Liver (tissue), 9 donors: Measurements from ENCODE around the gene ATP10B. TPM values are rescaled to one million over a fixed set of nuclear protein-coding genes. Genes with fewer than 3 reads are reported as not detected.

Experiments
- DNase-seq: peaks from one replicate; pipeline ENCODE4 v3.0.0-alpha.2; 2017; ENCODE audit warnings: low spot score
- H3K27ac ChIP-seq, 2 donors: one replicate each; pipeline ENCODE4 v1.7.0; 2013; ENCODE audit warnings: inconsistent platforms in 2 of 2, low read length in 2 of 2, control low read depth in 1 of 2, low read depth in 1 of 2, mild to moderate bottlenecking in 1 of 2
- H3K27me3 ChIP-seq, 4 donors: one replicate each; pipeline versions ENCODE4 v1.6.1 to v1.7.0; 2013; ENCODE audit warnings: low read length in 3 of 4, inconsistent platforms in 1 of 4, mild to moderate bottlenecking in 1 of 4, moderate library complexity in 1 of 4; ENCODE audit not compliant: control insufficient read depth in 4 of 4, insufficient read depth in 4 of 4
- H3K36me3 ChIP-seq, 4 donors: one replicate each; pipeline versions ENCODE4 v1.6.1 to v1.7.0; 2013; ENCODE audit warnings: low read length in 3 of 4, mild to moderate bottlenecking in 3 of 4, low read depth in 1 of 4, moderate library complexity in 1 of 4; ENCODE audit not compliant: control insufficient read depth in 4 of 4, insufficient read depth in 3 of 4
- H3K4me1 ChIP-seq, 4 donors: one replicate each; pipeline versions ENCODE4 v1.6.1 to v1.7.0; 2013; ENCODE audit warnings: low read length in 3 of 4, mild to moderate bottlenecking in 3 of 4, moderate library complexity in 1 of 4; ENCODE audit not compliant: control insufficient read depth in 4 of 4, insufficient read depth in 4 of 4
- H3K4me3 ChIP-seq, 3 donors: one replicate each; pipeline versions ENCODE4 v1.6.1 to v1.7.0; 2013; ENCODE audit warnings: low read length in 3 of 3, control low read depth in 1 of 3, low read depth in 1 of 3, mild to moderate bottlenecking in 1 of 3
- H3K9ac ChIP-seq, 2 donors: one replicate each; pipeline ENCODE4 v1.7.0; 2013; ENCODE audit warnings: low read length in 2 of 2, mild to moderate bottlenecking in 2 of 2, moderate library complexity in 2 of 2, control low read depth in 1 of 2, low read depth in 1 of 2
- H3K9me3 ChIP-seq, 4 donors: one replicate each; pipeline versions ENCODE4 v1.6.1 to v1.7.0; 2013; ENCODE audit warnings: low read length in 3 of 4; ENCODE audit not compliant: control insufficient read depth in 4 of 4
- EGR1 ChIP-seq, 2 donors: IDR thresholded peaks; 2 replicates each; pipeline ENCODE4 v1.6.1; 2016 to 2018; ENCODE audit warnings: antibody characterized with exemption in 2 of 2, low read depth in 2 of 2
- FOXA2 ChIP-seq: IDR thresholded peaks from 2 replicates; pipeline ENCODE4 v1.6.1; 2016; ENCODE audit warnings: antibody characterized with exemption
- GABPA ChIP-seq, 2 donors: IDR thresholded peaks in 1 of 2; conservative IDR thresholded peaks in 1 of 2; 2 replicates each; pipeline ENCODE4 v1.6.1; 2016; ENCODE audit warnings: antibody characterized with exemption in 2 of 2, mild to moderate bottlenecking in 1 of 2, moderate library complexity in 1 of 2
- HNF4A ChIP-seq, 2 donors: conservative IDR thresholded peaks; 2 replicates each; pipeline ENCODE4 v1.6.1; 2016; ENCODE audit warnings: antibody characterized with exemption in 2 of 2, mild to moderate bottlenecking in 2 of 2
- HNF4G ChIP-seq: IDR thresholded peaks from 2 replicates; pipeline ENCODE4 v1.6.1; 2016; ENCODE audit warnings: antibody characterized with exemption
- JUND ChIP-seq, 2 donors: IDR thresholded peaks; 2 replicates each; pipeline ENCODE4 v1.6.1; 2016; ENCODE audit warnings: antibody characterized with exemption in 2 of 2
- NR2F2 ChIP-seq: IDR thresholded peaks from 2 replicates; pipeline ENCODE4 v1.6.1; 2016; ENCODE audit warnings: antibody characterized with exemption
- REST ChIP-seq: IDR thresholded peaks from 2 replicates; pipeline ENCODE4 v1.6.1; 2016; ENCODE audit warnings: antibody characterized with exemption, mild to moderate bottlenecking
- SP1 ChIP-seq: IDR thresholded peaks from 2 replicates; pipeline ENCODE4 v1.6.1; 2018; ENCODE audit warnings: antibody characterized with exemption, mild to moderate bottlenecking
- TAF1 ChIP-seq: conservative IDR thresholded peaks from 2 replicates; pipeline ENCODE4 v1.6.1; 2016; ENCODE audit warnings: antibody characterized with exemption, mild to moderate bottlenecking
- YY1 ChIP-seq: IDR thresholded peaks from 2 replicates; pipeline ENCODE4 v1.6.1; 2016; ENCODE audit warnings: antibody characterized with exemption, mild to moderate bottlenecking
- WGBS: extraction: QIAGEN DNeasy Blood & Tissue Kit; methylation state at CpG from one replicate; pipeline ENCODE4 v1.1.7; 2013; 5-methylcytosine and 5-hydroxymethylcytosine counted together
- polyA plus RNA-seq, 2 donors: library from polyadenylated mRNA; stranded (reverse) in 1 of 2; unstranded in 1 of 2; fragments of 200-250 nt in 1 of 2; fragments of >200 nt in 1 of 2; fragmentation: Nextera tagmentation in 1 of 2; extraction: Ambion mirVana in 1 of 2; gene quantifications; one replicate each; pipeline versions ENCODE4 v1.2.1 to v1.2.3, GENCODE V29; 2013 to 2015
- total RNA-seq, 2 donors: library from RNA; depleted of rRNA; stranded (reverse); fragments of >200 nt; gene quantifications; one replicate each; pipeline ENCODE4 v1.2.3, GENCODE V29; 2014
- TF ChIP-seq, protein P1 (sequence below): IDR thresholded peaks from 2 replicates; pipeline ENCODE4 v1.6.1; 2016; ENCODE audit warnings: antibody characterized with exemption
- TF ChIP-seq, protein P2 (sequence below): IDR thresholded peaks from 2 replicates; pipeline ENCODE4 v1.6.1; 2016; ENCODE audit warnings: antibody characterized with exemption
- TF ChIP-seq, protein P3 (sequence below): IDR thresholded peaks from 2 replicates; pipeline ENCODE4 v1.6.1; 2016; ENCODE audit warnings: antibody characterized with exemption
- TF ChIP-seq, protein P4 (sequence below): fragments of 150-350 bp; IDR thresholded peaks from 2 replicates; pipeline ENCODE4 v1.5.1; 2017; ENCODE audit warnings: improper control_type of control experiment, low read depth, low read length; ENCODE audit not compliant: missing input control
- donor health status: healthy.
- donor health status: healthy.
- donor health status: healthy.
- donor health status: healthy.
- donor health status: healthy.

ATP10B gene
- total and polyA plus RNA-seq, 4 donors = 0.05 to 0.67 (median 0.05) TPM; not detected in 1

DNA sequence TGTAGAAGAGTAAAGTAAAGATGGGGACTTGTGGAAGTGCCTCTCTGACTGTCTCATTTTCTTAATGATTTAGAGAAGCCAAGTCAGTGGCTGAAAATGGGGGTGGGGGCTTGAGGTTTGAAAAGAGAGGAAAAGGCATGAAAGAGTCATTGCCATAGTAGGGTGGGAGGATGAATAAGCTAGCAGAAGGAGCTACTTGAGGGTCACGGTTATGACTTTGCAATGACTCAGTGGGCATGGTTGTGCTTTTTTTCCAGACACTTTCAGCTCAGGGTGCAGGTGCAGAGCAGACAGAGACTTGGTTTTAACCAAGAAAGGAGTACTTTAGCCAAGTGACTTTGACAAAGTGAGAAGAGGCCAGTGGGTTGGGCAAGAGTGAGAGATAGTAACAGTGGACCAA is 312.6 kb downstream of the ATP10B start:
- no peaks in the 10 kb centered on the region for H3K9me3 ChIP-seq
- no peak for DNase-seq
- H3K4me3 ChIP-seq = no peak overlapping the region
- no peak for TF ChIP-seq FOXA2
- TF ChIP-seq SP1 = no peak
- TF ChIP-seq REST = no peak
- no peak for TF ChIP-seq HNF4A (conservative IDR thresholded peaks at IDR 0.05)
- TF ChIP-seq, protein P1, sequence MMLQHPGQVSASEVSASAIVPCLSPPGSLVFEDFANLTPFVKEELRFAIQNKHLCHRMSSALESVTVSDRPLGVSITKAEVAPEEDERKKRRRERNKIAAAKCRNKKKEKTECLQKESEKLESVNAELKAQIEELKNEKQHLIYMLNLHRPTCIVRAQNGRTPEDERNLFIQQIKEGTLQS = no peak
- TF ChIP-seq, protein P2, sequence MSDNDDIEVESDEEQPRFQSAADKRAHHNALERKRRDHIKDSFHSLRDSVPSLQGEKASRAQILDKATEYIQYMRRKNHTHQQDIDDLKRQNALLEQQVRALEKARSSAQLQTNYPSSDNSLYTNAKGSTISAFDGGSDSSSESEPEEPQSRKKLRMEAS = no peak
- TF ChIP-seq YY1 = no peak
- TF ChIP-seq NR2F2 = no peak
- TF ChIP-seq, protein P3, sequence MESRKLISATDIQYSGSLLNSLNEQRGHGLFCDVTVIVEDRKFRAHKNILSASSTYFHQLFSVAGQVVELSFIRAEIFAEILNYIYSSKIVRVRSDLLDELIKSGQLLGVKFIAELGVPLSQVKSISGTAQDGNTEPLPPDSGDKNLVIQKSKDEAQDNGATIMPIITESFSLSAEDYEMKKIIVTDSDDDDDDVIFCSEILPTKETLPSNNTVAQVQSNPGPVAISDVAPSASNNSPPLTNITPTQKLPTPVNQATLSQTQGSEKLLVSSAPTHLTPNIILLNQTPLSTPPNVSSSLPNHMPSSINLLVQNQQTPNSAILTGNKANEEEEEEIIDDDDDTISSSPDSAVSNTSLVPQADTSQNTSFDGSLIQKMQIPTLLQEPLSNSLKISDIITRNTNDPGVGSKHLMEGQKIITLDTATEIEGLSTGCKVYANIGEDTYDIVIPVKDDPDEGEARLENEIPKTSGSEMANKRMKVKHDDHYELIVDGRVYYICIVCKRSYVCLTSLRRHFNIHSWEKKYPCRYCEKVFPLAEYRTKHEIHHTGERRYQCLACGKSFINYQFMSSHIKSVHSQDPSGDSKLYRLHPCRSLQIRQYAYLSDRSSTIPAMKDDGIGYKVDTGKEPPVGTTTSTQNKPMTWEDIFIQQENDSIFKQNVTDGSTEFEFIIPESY = no peak
- no peak for TF ChIP-seq HNF4G
- no peak for TF ChIP-seq JUND (IDR thresholded peaks at IDR 0.05)
- TF ChIP-seq, protein P4, sequence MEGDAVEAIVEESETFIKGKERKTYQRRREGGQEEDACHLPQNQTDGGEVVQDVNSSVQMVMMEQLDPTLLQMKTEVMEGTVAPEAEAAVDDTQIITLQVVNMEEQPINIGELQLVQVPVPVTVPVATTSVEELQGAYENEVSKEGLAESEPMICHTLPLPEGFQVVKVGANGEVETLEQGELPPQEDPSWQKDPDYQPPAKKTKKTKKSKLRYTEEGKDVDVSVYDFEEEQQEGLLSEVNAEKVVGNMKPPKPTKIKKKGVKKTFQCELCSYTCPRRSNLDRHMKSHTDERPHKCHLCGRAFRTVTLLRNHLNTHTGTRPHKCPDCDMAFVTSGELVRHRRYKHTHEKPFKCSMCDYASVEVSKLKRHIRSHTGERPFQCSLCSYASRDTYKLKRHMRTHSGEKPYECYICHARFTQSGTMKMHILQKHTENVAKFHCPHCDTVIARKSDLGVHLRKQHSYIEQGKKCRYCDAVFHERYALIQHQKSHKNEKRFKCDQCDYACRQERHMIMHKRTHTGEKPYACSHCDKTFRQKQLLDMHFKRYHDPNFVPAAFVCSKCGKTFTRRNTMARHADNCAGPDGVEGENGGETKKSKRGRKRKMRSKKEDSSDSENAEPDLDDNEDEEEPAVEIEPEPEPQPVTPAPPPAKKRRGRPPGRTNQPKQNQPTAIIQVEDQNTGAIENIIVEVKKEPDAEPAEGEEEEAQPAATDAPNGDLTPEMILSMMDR = no peak
- no peak for TF ChIP-seq TAF1
- 80% methylated on average over 1 of the region's 1 CpG for WGBS
- H3K27me3 ChIP-seq = no peaks in the 10 kb centered on the region
- no peaks in the 10 kb centered on the region for H3K4me1 ChIP-seq
- H3K27ac ChIP-seq = no peak overlapping the region
- no peaks in the 10 kb centered on the region for H3K36me3 ChIP-seq
- H3K9ac ChIP-seq = no peak overlapping the region

DNA sequence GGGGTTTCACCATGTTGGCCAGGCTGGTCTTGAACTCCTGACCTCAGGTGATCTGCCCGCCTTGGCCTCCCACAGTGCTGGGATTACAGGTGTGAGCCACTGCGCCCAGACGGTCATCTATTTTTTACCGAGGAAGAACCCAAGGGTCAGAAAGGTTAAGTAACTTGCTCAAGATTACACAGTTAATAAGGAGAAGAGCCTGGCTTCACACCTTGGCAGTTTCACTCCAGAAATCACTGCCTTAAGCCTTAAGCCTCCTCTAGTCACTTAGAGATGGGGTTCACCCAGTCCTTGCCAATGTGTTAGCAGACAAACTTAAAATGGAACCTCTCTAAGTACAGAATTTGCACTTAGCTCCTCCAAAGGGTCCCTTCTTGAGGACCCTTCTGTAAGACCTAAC is 314.1 kb downstream of the ATP10B start:
- Histone ChIP-seq H3K4me3 (no peak overlapping the region), H3K36me3 (no peaks in the 10 kb centered on the region), H3K27ac (no peak overlapping the region), H3K9ac (no peak overlapping the region), H3K27me3 (no peaks in the 10 kb centered on the region), H3K4me1 (no peaks in the 10 kb centered on the region), H3K9me3 (no peaks in the 10 kb centered on the region)
- 82% methylated on average over 4 of the region's 4 CpGs for WGBS
- DNase-seq = no peak
- TF ChIP-seq YY1 (no peak), EGR1 (IDR thresholded peaks at IDR 0.05; ENCODE audit: low read depth in 2 of 2) (no peak), GABPA (IDR thresholded peaks at IDR 0.05 in 1 of 2, conservative IDR thresholded peaks at IDR 0.05 in 1 of 2) (no peak), HNF4G (no peak), JUND (IDR thresholded peaks at IDR 0.05) (no peak)
- TF ChIP-seq, protein P2 = no peak
